ENCODE data around the gene HHAT. TPM values are rescaled to one million over a fixed set of nuclear protein-coding genes. Genes with fewer than 3 reads are reported as not detected.
A peak's percentile ranks its signal among the peaks of the same experiment; 100 is the strongest.

HHAT gene
- polyA plus RNA-seq, 1 donor (not counting 4 experiments of a cell fraction or from before 2014, with no cell fraction given): 3.8 TPM

GRCh38 chr1:210294999-210295745 is 33.5 kb upstream of the HHAT start:
- no peaks in the 10 kb centered on the region for H3K9me3 ChIP-seq (ENCODE audit: control insufficient read depth, low read depth, low read length)
- no peaks in the 10 kb centered on the region for H3K36me3 ChIP-seq (ENCODE audit: control insufficient read depth in 2 of 2, extremely low read depth in 1 of 2, insufficient read depth in 2 of 2, low read length in 2 of 2)
- no peaks in the 10 kb centered on the region for H3K9me1 ChIP-seq (ENCODE audit: control insufficient read depth, extremely low read depth, insufficient read depth, low read length)
- H3K27me3 ChIP-seq (ENCODE audit: control insufficient read depth, extremely low read depth, insufficient read depth, low read length): peaks cover 15% of the 10 kb centered on the region
- DNase-seq (ENCODE audit: low read depth, low spot score) (no peak), FAIRE-seq (peak; percentile 58)
- H3K4me1 ChIP-seq (ENCODE audit: control insufficient read depth, extremely low read depth, insufficient read depth, low read length): peaks cover 25% of the 10 kb centered on the region
- no peak overlapping the region for H3K27ac ChIP-seq (ENCODE audit: control insufficient read depth, insufficient read depth, low read length)
- no peaks in the 10 kb centered on the region for H4K20me1 ChIP-seq (ENCODE audit: control insufficient read depth, extremely low read depth, insufficient read depth, low read length)
- H3K4me2 ChIP-seq (ENCODE audit: control insufficient read depth, extremely low read depth, insufficient read depth, low read depth, low read length): no peak overlapping the region
- TF ChIP-seq, protein P1, sequence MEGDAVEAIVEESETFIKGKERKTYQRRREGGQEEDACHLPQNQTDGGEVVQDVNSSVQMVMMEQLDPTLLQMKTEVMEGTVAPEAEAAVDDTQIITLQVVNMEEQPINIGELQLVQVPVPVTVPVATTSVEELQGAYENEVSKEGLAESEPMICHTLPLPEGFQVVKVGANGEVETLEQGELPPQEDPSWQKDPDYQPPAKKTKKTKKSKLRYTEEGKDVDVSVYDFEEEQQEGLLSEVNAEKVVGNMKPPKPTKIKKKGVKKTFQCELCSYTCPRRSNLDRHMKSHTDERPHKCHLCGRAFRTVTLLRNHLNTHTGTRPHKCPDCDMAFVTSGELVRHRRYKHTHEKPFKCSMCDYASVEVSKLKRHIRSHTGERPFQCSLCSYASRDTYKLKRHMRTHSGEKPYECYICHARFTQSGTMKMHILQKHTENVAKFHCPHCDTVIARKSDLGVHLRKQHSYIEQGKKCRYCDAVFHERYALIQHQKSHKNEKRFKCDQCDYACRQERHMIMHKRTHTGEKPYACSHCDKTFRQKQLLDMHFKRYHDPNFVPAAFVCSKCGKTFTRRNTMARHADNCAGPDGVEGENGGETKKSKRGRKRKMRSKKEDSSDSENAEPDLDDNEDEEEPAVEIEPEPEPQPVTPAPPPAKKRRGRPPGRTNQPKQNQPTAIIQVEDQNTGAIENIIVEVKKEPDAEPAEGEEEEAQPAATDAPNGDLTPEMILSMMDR (optimal IDR thresholded peaks at IDR 0.05 in 1 of 3, IDR thresholded peaks at IDR 0.05 in 1 of 3, conservative IDR thresholded peaks at IDR 0.05 in 1 of 3; ENCODE audit: extremely low read depth in 1 of 3, insufficient read depth in 2 of 3, low read length in 3 of 3): no peak
- no peak for TF ChIP-seq EZH2 (IDR thresholded peaks at IDR 0.05; ENCODE audit: low read length)
- no peaks in the 10 kb centered on the region for H3K79me2 ChIP-seq (ENCODE audit: control insufficient read depth, insufficient read depth, low read length)
- H3K9ac ChIP-seq (ENCODE audit: control insufficient read depth, extremely low read depth, insufficient read depth, low read length): no peak overlapping the region
- H2AFZ ChIP-seq (ENCODE audit: control insufficient read depth, low read length): peak overlapping the region; percentile 67
- no peak overlapping the region for H3K4me3 ChIP-seq (ENCODE audit: control insufficient read depth in 2 of 3, extremely low read depth in 1 of 3, insufficient read depth in 2 of 3, low read depth in 1 of 3, low read length in 3 of 3)
- dilution Hi-C loops (cut with MboI; ENCODE audit: extremely low pct_ligation_motif_present, low sequenced_read_pairs): no loop called here

DNA sequence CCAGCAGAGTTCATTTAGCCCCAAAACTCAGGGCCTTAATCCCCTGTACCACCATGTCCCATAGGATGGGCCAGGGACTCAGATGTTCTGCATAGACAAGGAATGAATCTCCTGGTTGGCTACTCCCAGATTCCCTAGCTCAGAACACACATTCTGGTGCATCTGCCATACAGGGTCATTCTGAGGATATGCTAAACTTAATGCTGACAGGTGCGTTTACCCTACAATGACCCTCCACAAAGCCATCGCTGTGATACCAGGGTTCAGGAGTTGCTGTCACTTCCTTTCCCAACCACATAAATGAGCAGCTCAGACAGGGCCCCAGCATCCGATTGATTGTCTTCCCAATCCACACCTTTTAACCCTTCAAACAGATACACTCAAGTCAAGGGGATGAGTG is 32.0 kb upstream of the HHAT start:
- no peaks in the 10 kb centered on the region for H3K79me2 ChIP-seq (ENCODE audit: control insufficient read depth, insufficient read depth, low read length)
- H3K4me2 ChIP-seq (ENCODE audit: control insufficient read depth, extremely low read depth, insufficient read depth, low read depth, low read length): no peak overlapping the region
- peaks cover 28% of the 10 kb centered on the region for H3K4me1 ChIP-seq (ENCODE audit: control insufficient read depth, extremely low read depth, insufficient read depth, low read length)
- FAIRE-seq (no peak), DNase-seq (ENCODE audit: low read depth, low spot score) (no peak)
- no peaks in the 10 kb centered on the region for H4K20me1 ChIP-seq (ENCODE audit: control insufficient read depth, extremely low read depth, insufficient read depth, low read length)
- H3K27me3 ChIP-seq (ENCODE audit: control insufficient read depth, extremely low read depth, insufficient read depth, low read length): peaks cover 11% of the 10 kb centered on the region
- H2AFZ ChIP-seq (ENCODE audit: control insufficient read depth, low read length): no peak overlapping the region
- no peaks in the 10 kb centered on the region for H3K9me1 ChIP-seq (ENCODE audit: control insufficient read depth, extremely low read depth, insufficient read depth, low read length)
- no peak overlapping the region for H3K4me3 ChIP-seq (ENCODE audit: control insufficient read depth in 2 of 3, extremely low read depth in 1 of 3, insufficient read depth in 2 of 3, low read depth in 1 of 3, low read length in 3 of 3)
- H3K36me3 ChIP-seq (ENCODE audit: control insufficient read depth in 2 of 2, extremely low read depth in 1 of 2, insufficient read depth in 2 of 2, low read length in 2 of 2): no peaks in the 10 kb centered on the region
- dilution Hi-C loops (cut with MboI; ENCODE audit: extremely low pct_ligation_motif_present, low sequenced_read_pairs): no loop called here
- no peak overlapping the region for H3K27ac ChIP-seq (ENCODE audit: control insufficient read depth, insufficient read depth, low read length)
- TF ChIP-seq EZH2 (IDR thresholded peaks at IDR 0.05; ENCODE audit: low read length): no peak
- TF ChIP-seq, protein P1 (optimal IDR thresholded peaks at IDR 0.05 in 1 of 3, IDR thresholded peaks at IDR 0.05 in 1 of 3, conservative IDR thresholded peaks at IDR 0.05 in 1 of 3; ENCODE audit: extremely low read depth in 1 of 3, insufficient read depth in 2 of 3, low read length in 3 of 3): no peak
- no peak overlapping the region for H3K9ac ChIP-seq (ENCODE audit: control insufficient read depth, extremely low read depth, insufficient read depth, low read length)
- no peaks in the 10 kb centered on the region for H3K9me3 ChIP-seq (ENCODE audit: control insufficient read depth, low read depth, low read length)
